WTC11 (cell line): ENCODE results near the gene DNLZ. TPM values are rescaled to one million over a fixed set of nuclear protein-coding genes. Genes with fewer than 3 reads are reported as not detected.

Source experiments
- ATAC-seq: fragments of 200-7000 bp; cut with Tn5 transposase; 2 replicates; pipeline ENCODE4 v1.10.0; 2021; ENCODE audit warnings: mild to moderate bottlenecking, moderate library complexity
- CTCF ChIA-PET: fragments of 300-600 bp; sonication (Branson Sonifier 250); formaldehyde crosslinking; loops from one replicate; lab custom pipeline; 2021; ENCODE audit warnings: antibody characterized with exemption; lab: Charles Lee
- POLR2A ChIA-PET: fragments of 350-600 bp; sonication (Branson Sonifier 250); formaldehyde crosslinking; loops from one replicate; lab custom pipeline; 2021; ENCODE audit warnings: antibody characterized with exemption; lab: Charles Lee
- DNase-seq: peaks from one replicate; pipeline ENCODE4 v3.0.0; 2021; ENCODE audit warnings: low spot score
- H3K27ac Mint-ChIP-seq: 2 replicates; pipeline ENCODE4 v1.8.0; 2021; ENCODE audit warnings: mixed read lengths
- H3K27me3 Mint-ChIP-seq: 2 replicates; pipeline ENCODE4 v1.8.0; 2021; ENCODE audit warnings: low read depth, mild to moderate bottlenecking, moderate library complexity, mixed read lengths
- H3K36me3 Mint-ChIP-seq: 2 replicates; pipeline ENCODE4 v1.8.0; 2021; ENCODE audit warnings: mixed read lengths
- H3K4me1 Mint-ChIP-seq: 2 replicates; pipeline ENCODE4 v1.8.0; 2022; ENCODE audit warnings: mixed read lengths
- H3K4me3 Mint-ChIP-seq: 2 replicates; pipeline ENCODE4 v1.8.0; 2021; ENCODE audit warnings: mild to moderate bottlenecking, moderate library complexity, mixed read lengths
- H3K9me3 Mint-ChIP-seq: 2 replicates; pipeline ENCODE4 v1.8.0; 2021; ENCODE audit warnings: mixed read lengths
- CBFB ChIP-seq: sonication (generic); formaldehyde crosslinking; IDR thresholded peaks from 2 replicates; pipeline ENCODE4 v1.8.1; 2022; ENCODE audit warnings: mild to moderate bottlenecking, low read depth, missing genetic modification reagents
- IRF2 ChIP-seq: sonication (generic); formaldehyde crosslinking; IDR thresholded peaks from 2 replicates; pipeline ENCODE4 v1.8.0; 2022; ENCODE audit warnings: low read depth, missing genetic modification reagents, borderline replicate concordance
- MYBL2 ChIP-seq: sonication (generic); formaldehyde crosslinking; IDR thresholded peaks from 2 replicates; pipeline ENCODE4 v1.8.1; 2023; ENCODE audit warnings: mild to moderate bottlenecking, moderate library complexity, missing genetic modification reagents
- NFE2L1 ChIP-seq: sonication (generic); formaldehyde crosslinking; IDR thresholded peaks from 2 replicates; pipeline ENCODE4 v1.8.1; 2023; ENCODE audit warnings: missing genetic modification reagents
- NR3C1 ChIP-seq: sonication (generic); formaldehyde crosslinking; conservative IDR thresholded peaks from 2 replicates; pipeline ENCODE4 v1.8.1; 2023; ENCODE audit warnings: low read depth, mild to moderate bottlenecking, missing genetic modification reagents
- PRRX2 ChIP-seq: fragments of 250-450 bp; sonication (Bioruptor Pico); IDR thresholded peaks from 2 replicates; pipeline ENCODE4 v1.8.0; 2021; ENCODE audit warnings: mild to moderate bottlenecking
- SP1 ChIP-seq: sonication (generic); formaldehyde crosslinking; conservative IDR thresholded peaks from 2 replicates; pipeline ENCODE4 v1.8.1; 2022; ENCODE audit warnings: missing genetic modification reagents
- ZNF396 ChIP-seq: fragments of 250-450 bp; sonication (Bioruptor Pico); IDR thresholded peaks from 2 replicates; pipeline ENCODE4 v1.8.0; 2021; ENCODE audit warnings: mild to moderate bottlenecking, moderate library complexity, borderline replicate concordance
- ZNF423 ChIP-seq: fragments of 250-450 bp; sonication (Bioruptor Pico); IDR thresholded peaks from 2 replicates; pipeline ENCODE4 v2.1.2; 2022; ENCODE audit warnings: mild to moderate bottlenecking, moderate library complexity
- ZNF671 ChIP-seq: fragments of 250-450 bp; sonication (Bioruptor Pico); IDR thresholded peaks from 2 replicates; pipeline ENCODE4 v1.8.0; 2021; ENCODE audit warnings: mild to moderate bottlenecking
- total RNA-seq: library from RNA; stranded (reverse); gene quantifications from 3 replicates; pipeline ENCODE4 v1.2.3, GENCODE V29; 2021
- TF ChIP-seq, protein P1 (sequence below): sonication (generic); formaldehyde crosslinking; IDR thresholded peaks from 2 replicates; pipeline ENCODE4 v1.8.1; 2023; ENCODE audit warnings: mild to moderate bottlenecking, missing genetic modification reagents
- TF ChIP-seq, protein P2 (sequence below): fragments of 250-450 bp; sonication (Bioruptor Pico); IDR thresholded peaks from 2 replicates; pipeline ENCODE4 v1.9.0; 2021; ENCODE audit warnings: mild to moderate bottlenecking
- TF ChIP-seq, protein P3 (sequence below): sonication (generic); formaldehyde crosslinking; conservative IDR thresholded peaks from 2 replicates; pipeline ENCODE4 v1.8.1; 2023; ENCODE audit warnings: mild to moderate bottlenecking, low read depth, missing genetic modification reagents, moderate library complexity
- TF ChIP-seq, protein P4 (sequence below): sonication (generic); formaldehyde crosslinking; IDR thresholded peaks from 2 replicates; pipeline ENCODE4 v1.8.0; 2023; ENCODE audit warnings: missing genetic modification reagents, mild to moderate bottlenecking, borderline replicate concordance
- TF ChIP-seq, protein P5 (sequence below): fragments of 250-450 bp; sonication (Bioruptor Pico); IDR thresholded peaks from 2 replicates; pipeline ENCODE4 v1.9.0; 2021; ENCODE audit warnings: moderate library complexity, mild to moderate bottlenecking, inconsistent platforms, borderline replicate concordance
- TF ChIP-seq, protein P6 (sequence below): sonication (generic); formaldehyde crosslinking; IDR thresholded peaks from 2 replicates; pipeline ENCODE4 v1.8.1; 2022; ENCODE audit warnings: low read depth, mild to moderate bottlenecking, moderate library complexity, missing genetic modification reagents, borderline replicate concordance
- TF ChIP-seq, protein P7 (sequence below): sonication (generic); formaldehyde crosslinking; conservative IDR thresholded peaks from 2 replicates; pipeline ENCODE4 v1.8.1; 2022; ENCODE audit warnings: mild to moderate bottlenecking, missing genetic modification reagents
- TF ChIP-seq, protein P8 (sequence below): sonication (generic); formaldehyde crosslinking; IDR thresholded peaks from 2 replicates; pipeline ENCODE4 v1.8.1; 2022; ENCODE audit warnings: missing genetic modification reagents, borderline replicate concordance

Gene DNLZ
- total RNA-seq, 1 experiment from 2014 or later: 17.2 TPM

DNA sequence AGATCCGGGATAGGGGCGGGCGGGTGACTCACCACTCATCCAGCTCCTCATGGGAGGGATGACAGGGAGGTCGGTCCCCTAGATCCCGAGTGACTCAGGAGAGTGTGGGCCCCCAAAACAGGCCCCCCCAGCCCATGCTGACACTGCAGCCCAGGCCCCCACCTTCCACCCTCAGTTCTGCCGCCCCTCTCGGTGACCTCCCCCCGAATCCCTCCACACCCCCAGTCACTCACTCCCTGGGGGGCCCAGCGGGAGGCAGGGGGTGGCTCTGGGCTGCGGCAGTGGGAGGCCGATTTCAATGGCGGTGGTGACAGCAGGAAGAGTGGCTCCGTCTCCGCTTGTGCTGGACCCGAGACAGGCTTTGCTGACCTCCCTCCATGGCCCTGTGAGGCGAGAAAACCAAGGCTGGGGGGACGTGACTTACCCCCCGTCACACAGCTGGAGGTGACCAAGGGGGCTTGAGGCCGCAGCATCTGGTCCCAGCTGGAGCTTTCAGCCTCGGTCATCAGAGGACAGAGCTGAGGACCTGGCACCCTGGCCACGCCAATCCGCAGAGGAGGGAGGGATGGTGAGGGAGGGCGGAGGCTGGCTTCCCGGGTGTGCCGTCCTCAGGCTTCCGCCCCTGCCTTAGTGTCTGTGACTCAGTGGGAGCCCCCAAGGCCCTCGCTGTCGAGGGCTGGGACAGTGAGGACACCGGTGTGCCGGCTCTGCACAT is 27.2 kb downstream of the DNLZ start:
- POLR2A ChIA-PET: no interaction called here
- no peak for TF ChIP-seq ZNF423 (CRISPR knock-in tag)
- Mint-ChIP-seq H3K27me3 (no peaks in the 10 kb centered on the region), H3K9me3 (no peaks in the 10 kb centered on the region), H3K27ac (no peak overlapping the region), H3K36me3 (no peaks in the 10 kb centered on the region), H3K4me1 (no peaks in the 10 kb centered on the region), H3K4me3 (no peak overlapping the region)
- CTCF ChIA-PET: interaction anchor here (1.1 to 2.1 kb wide), 4 partner anchors 9 to 30 kb away, joined by 3 to 7 read pairs (median 6); partner anchors contain the start of genes DNLZ and GPSM1
- no peak for DNase-seq
- no peak for ATAC-seq

DNA sequence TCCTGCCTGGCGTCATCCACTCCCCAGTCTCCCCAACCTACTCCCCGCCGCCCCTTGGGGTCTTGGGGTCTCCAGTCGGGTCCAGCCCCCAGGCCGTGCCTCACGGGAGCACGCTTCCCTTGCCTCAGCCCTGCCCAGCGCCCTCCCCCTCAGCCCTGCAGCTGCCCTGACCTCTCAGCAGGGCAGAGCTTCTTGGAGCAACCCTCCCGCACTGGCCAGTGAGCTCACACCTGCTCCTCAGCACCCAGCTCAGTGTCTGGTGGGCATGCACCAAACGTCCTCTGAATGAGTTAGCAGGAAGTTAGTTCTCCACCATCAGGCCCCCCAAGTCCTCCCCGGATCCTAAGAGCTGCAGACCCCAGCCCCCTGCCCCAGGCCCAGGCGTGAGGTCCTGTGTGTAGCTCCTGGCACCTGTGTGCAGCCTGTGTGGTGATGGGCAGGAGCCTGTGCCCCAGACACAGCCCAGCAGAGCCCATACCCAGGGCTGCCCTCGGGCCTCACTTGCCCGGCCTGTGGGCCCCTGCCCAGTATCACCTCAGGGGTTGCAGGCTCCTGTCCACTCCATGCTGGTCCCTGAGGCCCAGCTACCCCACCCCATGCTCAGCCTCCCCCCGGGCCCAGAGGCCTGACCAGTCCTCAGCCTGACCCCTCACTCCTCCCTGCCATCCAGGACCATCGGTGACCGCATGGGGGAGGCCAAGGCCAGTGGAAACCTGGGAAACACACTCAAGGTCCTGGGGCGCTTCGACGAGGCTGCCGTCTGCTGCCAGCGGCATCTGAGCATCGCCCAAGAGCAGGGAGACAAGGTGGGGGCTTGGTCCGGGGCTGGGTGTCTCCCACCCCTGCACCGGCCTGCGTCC is 28.0 kb downstream of the DNLZ start:
- ATAC-seq (no peak), DNase-seq (no peak)
- Mint-ChIP-seq H3K4me3 (no peak overlapping the region), H3K36me3 (no peaks in the 10 kb centered on the region), H3K27me3 (no peaks in the 10 kb centered on the region), H3K9me3 (no peaks in the 10 kb centered on the region), H3K27ac (no peak overlapping the region), H3K4me1 (no peaks in the 10 kb centered on the region)
- POLR2A ChIA-PET: no interaction called here
- CTCF ChIA-PET: interaction anchor here (1.1 kb wide), 2 partner anchors 28 to 31 kb away, joined by 3 read pairs; partner anchors contain the start of gene DNLZ
- TF ChIP-seq, protein P1, sequence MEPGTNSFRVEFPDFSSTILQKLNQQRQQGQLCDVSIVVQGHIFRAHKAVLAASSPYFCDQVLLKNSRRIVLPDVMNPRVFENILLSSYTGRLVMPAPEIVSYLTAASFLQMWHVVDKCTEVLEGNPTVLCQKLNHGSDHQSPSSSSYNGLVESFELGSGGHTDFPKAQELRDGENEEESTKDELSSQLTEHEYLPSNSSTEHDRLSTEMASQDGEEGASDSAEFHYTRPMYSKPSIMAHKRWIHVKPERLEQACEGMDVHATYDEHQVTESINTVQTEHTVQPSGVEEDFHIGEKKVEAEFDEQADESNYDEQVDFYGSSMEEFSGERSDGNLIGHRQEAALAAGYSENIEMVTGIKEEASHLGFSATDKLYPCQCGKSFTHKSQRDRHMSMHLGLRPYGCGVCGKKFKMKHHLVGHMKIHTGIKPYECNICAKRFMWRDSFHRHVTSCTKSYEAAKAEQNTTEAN: no peak
- TF ChIP-seq ZNF396 (CRISPR knock-in tag) (no peak), PRRX2 (CRISPR knock-in tag) (no peak), SP1 (no peak), MYBL2 (CRISPR knock-in tag) (no peak), IRF2 (no peak), CBFB (CRISPR knock-in tag) (no peak), NR3C1 (CRISPR knock-in tag) (no peak), NFE2L1 (CRISPR knock-in tag) (no peak), ZNF671 (CRISPR knock-in tag) (no peak)
- TF ChIP-seq, protein P2, sequence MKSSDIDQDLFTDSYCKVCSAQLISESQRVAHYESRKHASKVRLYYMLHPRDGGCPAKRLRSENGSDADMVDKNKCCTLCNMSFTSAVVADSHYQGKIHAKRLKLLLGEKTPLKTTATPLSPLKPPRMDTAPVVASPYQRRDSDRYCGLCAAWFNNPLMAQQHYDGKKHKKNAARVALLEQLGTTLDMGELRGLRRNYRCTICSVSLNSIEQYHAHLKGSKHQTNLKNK (CRISPR knock-in tag): no peak
- TF ChIP-seq, protein P3, sequence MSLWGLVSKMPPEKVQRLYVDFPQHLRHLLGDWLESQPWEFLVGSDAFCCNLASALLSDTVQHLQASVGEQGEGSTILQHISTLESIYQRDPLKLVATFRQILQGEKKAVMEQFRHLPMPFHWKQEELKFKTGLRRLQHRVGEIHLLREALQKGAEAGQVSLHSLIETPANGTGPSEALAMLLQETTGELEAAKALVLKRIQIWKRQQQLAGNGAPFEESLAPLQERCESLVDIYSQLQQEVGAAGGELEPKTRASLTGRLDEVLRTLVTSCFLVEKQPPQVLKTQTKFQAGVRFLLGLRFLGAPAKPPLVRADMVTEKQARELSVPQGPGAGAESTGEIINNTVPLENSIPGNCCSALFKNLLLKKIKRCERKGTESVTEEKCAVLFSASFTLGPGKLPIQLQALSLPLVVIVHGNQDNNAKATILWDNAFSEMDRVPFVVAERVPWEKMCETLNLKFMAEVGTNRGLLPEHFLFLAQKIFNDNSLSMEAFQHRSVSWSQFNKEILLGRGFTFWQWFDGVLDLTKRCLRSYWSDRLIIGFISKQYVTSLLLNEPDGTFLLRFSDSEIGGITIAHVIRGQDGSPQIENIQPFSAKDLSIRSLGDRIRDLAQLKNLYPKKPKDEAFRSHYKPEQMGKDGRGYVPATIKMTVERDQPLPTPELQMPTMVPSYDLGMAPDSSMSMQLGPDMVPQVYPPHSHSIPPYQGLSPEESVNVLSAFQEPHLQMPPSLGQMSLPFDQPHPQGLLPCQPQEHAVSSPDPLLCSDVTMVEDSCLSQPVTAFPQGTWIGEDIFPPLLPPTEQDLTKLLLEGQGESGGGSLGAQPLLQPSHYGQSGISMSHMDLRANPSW (CRISPR knock-in tag): no peak
- TF ChIP-seq, protein P4, sequence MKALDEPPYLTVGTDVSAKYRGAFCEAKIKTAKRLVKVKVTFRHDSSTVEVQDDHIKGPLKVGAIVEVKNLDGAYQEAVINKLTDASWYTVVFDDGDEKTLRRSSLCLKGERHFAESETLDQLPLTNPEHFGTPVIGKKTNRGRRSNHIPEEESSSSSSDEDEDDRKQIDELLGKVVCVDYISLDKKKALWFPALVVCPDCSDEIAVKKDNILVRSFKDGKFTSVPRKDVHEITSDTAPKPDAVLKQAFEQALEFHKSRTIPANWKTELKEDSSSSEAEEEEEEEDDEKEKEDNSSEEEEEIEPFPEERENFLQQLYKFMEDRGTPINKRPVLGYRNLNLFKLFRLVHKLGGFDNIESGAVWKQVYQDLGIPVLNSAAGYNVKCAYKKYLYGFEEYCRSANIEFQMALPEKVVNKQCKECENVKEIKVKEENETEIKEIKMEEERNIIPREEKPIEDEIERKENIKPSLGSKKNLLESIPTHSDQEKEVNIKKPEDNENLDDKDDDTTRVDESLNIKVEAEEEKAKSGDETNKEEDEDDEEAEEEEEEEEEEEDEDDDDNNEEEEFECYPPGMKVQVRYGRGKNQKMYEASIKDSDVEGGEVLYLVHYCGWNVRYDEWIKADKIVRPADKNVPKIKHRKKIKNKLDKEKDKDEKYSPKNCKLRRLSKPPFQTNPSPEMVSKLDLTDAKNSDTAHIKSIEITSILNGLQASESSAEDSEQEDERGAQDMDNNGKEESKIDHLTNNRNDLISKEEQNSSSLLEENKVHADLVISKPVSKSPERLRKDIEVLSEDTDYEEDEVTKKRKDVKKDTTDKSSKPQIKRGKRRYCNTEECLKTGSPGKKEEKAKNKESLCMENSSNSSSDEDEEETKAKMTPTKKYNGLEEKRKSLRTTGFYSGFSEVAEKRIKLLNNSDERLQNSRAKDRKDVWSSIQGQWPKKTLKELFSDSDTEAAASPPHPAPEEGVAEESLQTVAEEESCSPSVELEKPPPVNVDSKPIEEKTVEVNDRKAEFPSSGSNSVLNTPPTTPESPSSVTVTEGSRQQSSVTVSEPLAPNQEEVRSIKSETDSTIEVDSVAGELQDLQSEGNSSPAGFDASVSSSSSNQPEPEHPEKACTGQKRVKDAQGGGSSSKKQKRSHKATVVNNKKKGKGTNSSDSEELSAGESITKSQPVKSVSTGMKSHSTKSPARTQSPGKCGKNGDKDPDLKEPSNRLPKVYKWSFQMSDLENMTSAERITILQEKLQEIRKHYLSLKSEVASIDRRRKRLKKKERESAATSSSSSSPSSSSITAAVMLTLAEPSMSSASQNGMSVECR: no peak
- TF ChIP-seq, protein P5, sequence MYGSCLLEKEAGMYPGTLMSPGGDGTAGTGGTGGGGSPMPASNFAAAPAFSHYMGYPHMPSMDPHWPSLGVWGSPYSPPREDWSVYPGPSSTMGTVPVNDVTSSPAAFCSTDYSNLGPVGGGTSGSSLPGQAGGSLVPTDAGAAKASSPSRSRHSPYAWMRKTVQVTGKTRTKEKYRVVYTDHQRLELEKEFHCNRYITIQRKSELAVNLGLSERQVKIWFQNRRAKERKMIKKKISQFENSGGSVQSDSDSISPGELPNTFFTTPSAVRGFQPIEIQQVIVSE: no peak
- TF ChIP-seq, protein P6, sequence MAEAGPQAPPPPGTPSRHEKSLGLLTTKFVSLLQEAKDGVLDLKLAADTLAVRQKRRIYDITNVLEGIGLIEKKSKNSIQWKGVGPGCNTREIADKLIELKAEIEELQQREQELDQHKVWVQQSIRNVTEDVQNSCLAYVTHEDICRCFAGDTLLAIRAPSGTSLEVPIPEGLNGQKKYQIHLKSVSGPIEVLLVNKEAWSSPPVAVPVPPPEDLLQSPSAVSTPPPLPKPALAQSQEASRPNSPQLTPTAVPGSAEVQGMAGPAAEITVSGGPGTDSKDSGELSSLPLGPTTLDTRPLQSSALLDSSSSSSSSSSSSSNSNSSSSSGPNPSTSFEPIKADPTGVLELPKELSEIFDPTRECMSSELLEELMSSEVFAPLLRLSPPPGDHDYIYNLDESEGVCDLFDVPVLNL (CRISPR knock-in tag): no peak
- TF ChIP-seq, protein P7, sequence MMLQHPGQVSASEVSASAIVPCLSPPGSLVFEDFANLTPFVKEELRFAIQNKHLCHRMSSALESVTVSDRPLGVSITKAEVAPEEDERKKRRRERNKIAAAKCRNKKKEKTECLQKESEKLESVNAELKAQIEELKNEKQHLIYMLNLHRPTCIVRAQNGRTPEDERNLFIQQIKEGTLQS: no peak
- TF ChIP-seq, protein P8, sequence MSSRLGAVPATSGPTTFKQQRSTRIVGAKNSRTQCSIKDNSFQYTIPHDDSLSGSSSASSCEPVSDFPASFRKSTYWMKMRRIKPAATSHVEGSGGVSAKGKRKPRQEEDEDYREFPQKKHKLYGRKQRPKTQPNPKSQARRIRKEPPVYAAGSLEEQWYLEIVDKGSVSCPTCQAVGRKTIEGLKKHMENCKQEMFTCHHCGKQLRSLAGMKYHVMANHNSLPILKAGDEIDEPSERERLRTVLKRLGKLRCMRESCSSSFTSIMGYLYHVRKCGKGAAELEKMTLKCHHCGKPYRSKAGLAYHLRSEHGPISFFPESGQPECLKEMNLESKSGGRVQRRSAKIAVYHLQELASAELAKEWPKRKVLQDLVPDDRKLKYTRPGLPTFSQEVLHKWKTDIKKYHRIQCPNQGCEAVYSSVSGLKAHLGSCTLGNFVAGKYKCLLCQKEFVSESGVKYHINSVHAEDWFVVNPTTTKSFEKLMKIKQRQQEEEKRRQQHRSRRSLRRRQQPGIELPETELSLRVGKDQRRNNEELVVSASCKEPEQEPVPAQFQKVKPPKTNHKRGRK (CRISPR knock-in tag): no peak
